Astrocyte (in vitro differentiated cells and primary cell): ENCODE data around the gene LARP6. TPM values are rescaled to one million over a fixed set of nuclear protein-coding genes. Genes with fewer than 3 reads are reported as not detected.

Source experiments
- DNase-seq: peaks from one replicate; pipeline ENCODE4 v3.0.0-alpha.2; 2010; ENCODE audit warnings: low read depth
- FAIRE-seq: peaks from 2 replicates; lab custom pipeline; 2011; peaks lifted over from hg19 to GRCh38; lab: Jason Lieb, UNC
- H2AFZ ChIP-seq: 2 replicates; pipeline ENCODE4 v1.6.0; 2012; ENCODE audit warnings: low read depth, low read length, inconsistent platforms
- H3K27ac ChIP-seq: 2 replicates; pipeline ENCODE4 v1.5.1; 2011; ENCODE audit warnings: low read depth, low read length, inconsistent platforms
- H3K27me3 ChIP-seq: 2 replicates; pipeline ENCODE4 v1.6.0; 2011; ENCODE audit warnings: low read length, inconsistent platforms; ENCODE audit not compliant: insufficient read depth
- H3K36me3 ChIP-seq: 2 replicates; pipeline ENCODE4 v1.5.1; 2011; ENCODE audit warnings: low read length, inconsistent platforms; ENCODE audit not compliant: insufficient read depth
- H3K4me1 ChIP-seq: 2 replicates; pipeline ENCODE4 v1.5.1; 2011; ENCODE audit warnings: low read length, inconsistent platforms; ENCODE audit not compliant: insufficient read depth
- H3K4me2 ChIP-seq: 2 replicates; pipeline ENCODE4 v1.6.0; 2012; ENCODE audit warnings: low read length, inconsistent platforms
- H3K4me3 ChIP-seq: 2 replicates; pipeline ENCODE4 v1.5.1; 2011; ENCODE audit warnings: low read depth, mild to moderate bottlenecking, low read length, inconsistent platforms; ENCODE audit not compliant: insufficient read depth
- H3K79me2 ChIP-seq: 2 replicates; pipeline ENCODE4 v1.6.0; 2012; ENCODE audit warnings: mild to moderate bottlenecking, low read length, inconsistent platforms; ENCODE audit not compliant: insufficient read depth
- H3K9ac ChIP-seq: 2 replicates; pipeline ENCODE4 v1.6.0; 2012; ENCODE audit warnings: mild to moderate bottlenecking, low read length, inconsistent platforms
- H3K9me3 ChIP-seq: 2 replicates; pipeline ENCODE4 v1.5.1; 2012; ENCODE audit warnings: low read depth, mild to moderate bottlenecking, low read length, inconsistent platforms; ENCODE audit not compliant: insufficient read depth
- H4K20me1 ChIP-seq: 2 replicates; pipeline ENCODE4 v1.6.0; 2012; ENCODE audit warnings: low read length, inconsistent platforms; ENCODE audit not compliant: insufficient read depth
- H3K27ac Mint-ChIP-seq: one replicate; pipeline ENCODE4 v1.8.0; 2021; ENCODE audit warnings: mild to moderate bottlenecking, mixed read lengths; ENCODE audit not compliant: unreplicated experiment
- H3K27me3 Mint-ChIP-seq: one replicate; pipeline ENCODE4 v1.8.0; 2021; ENCODE audit warnings: low read depth, mixed read lengths; ENCODE audit not compliant: unreplicated experiment
- H3K36me3 Mint-ChIP-seq: one replicate; pipeline ENCODE4 v1.8.0; 2021; ENCODE audit warnings: low read depth, mixed read lengths; ENCODE audit not compliant: unreplicated experiment
- H3K4me1 Mint-ChIP-seq: one replicate; pipeline ENCODE4 v1.8.0; 2021; ENCODE audit warnings: low read depth, mixed read lengths; ENCODE audit not compliant: unreplicated experiment
- H3K4me3 Mint-ChIP-seq: one replicate; pipeline ENCODE4 v1.8.0; 2021; ENCODE audit warnings: mild to moderate bottlenecking, moderate library complexity, mixed read lengths; ENCODE audit not compliant: unreplicated experiment
- H3K9me3 Mint-ChIP-seq: one replicate; pipeline ENCODE4 v1.8.0; 2021; ENCODE audit warnings: mild to moderate bottlenecking, mixed read lengths; ENCODE audit not compliant: unreplicated experiment
- CTCF ChIP-seq: IDR thresholded peaks from 2 replicates; pipeline ENCODE4 v1.5.1; 2011; ENCODE audit warnings: low read depth, mild to moderate bottlenecking, inconsistent platforms, low read length, moderate library complexity; ENCODE audit not compliant: insufficient read depth
- EZH2 ChIP-seq: IDR thresholded peaks from 2 replicates; pipeline ENCODE4 v1.6.1; 2012; ENCODE audit warnings: mild to moderate bottlenecking, low read length, inconsistent platforms; ENCODE audit not compliant: insufficient read depth
- total RNA-seq: library from RNA; stranded (reverse); gene quantifications from 2 replicates; pipeline ENCODE4 v1.2.1, GENCODE V29; 2021

Gene LARP6
- total RNA-seq, 1 donor from 2014 or later: 61.5 TPM

DNA sequence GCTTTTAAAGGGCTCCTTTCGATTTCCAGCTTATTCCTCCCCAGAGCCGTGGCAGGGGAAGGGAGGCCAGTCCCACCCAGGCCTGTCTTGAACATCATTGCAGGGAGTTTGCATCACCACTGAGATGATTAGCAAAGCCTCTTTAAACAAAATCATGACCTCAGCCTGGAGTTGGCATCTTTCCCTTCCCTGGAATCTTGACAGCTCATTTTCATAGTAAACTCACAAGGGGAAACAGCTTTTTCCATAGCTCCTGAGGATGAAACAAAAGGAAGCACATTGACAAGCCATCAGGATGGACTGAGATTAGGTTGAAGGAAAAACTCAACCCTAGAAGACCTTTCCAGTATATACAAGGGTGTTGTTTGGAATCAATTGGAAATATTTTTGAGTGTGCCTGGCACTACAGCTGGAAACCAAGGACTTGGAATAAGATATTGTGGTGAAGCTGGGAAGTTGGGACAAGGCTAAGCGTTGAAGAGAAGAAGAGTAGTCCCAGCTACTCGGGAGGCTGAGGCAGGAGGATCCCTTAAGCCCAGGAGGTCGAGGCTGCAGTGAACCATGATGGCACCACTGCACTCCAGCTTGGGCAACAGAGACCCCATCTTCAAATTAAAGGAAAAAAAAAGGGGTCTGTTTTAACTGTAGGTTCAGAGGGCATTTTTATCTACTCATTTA lies 3.1 kb upstream of the LARP6 start:
- Histone ChIP-seq H3K9ac (peak overlapping the region; percentile 68), H3K4me2 (peak overlapping the region; percentile 70), H3K4me1 (peaks cover 45% of the 10 kb centered on the region), H3K27me3 (no peaks in the 10 kb centered on the region), H3K4me3 (no peak overlapping the region), H3K9me3 (no peaks in the 10 kb centered on the region), H3K79me2 (peaks cover 16% of the 10 kb centered on the region), H2AFZ (no peak overlapping the region), H3K36me3 (no peaks in the 10 kb centered on the region), H3K27ac (peak overlapping the region; percentile 82), H4K20me1 (peaks cover 11% of the 10 kb centered on the region)
- Mint-ChIP-seq H3K4me3 (peak overlapping the region; percentile 55), H3K27ac (peak overlapping the region; percentile 99), H3K36me3 (peaks cover 4% of the 10 kb centered on the region), H3K4me1 (peaks cover 29% of the 10 kb centered on the region), H3K27me3 (no peaks in the 10 kb centered on the region), H3K9me3 (no peaks in the 10 kb centered on the region)
- FAIRE-seq (peak; percentile 96), DNase-seq (peak; percentile 97)
- TF ChIP-seq CTCF (no peak), EZH2 (no peak)

DNA sequence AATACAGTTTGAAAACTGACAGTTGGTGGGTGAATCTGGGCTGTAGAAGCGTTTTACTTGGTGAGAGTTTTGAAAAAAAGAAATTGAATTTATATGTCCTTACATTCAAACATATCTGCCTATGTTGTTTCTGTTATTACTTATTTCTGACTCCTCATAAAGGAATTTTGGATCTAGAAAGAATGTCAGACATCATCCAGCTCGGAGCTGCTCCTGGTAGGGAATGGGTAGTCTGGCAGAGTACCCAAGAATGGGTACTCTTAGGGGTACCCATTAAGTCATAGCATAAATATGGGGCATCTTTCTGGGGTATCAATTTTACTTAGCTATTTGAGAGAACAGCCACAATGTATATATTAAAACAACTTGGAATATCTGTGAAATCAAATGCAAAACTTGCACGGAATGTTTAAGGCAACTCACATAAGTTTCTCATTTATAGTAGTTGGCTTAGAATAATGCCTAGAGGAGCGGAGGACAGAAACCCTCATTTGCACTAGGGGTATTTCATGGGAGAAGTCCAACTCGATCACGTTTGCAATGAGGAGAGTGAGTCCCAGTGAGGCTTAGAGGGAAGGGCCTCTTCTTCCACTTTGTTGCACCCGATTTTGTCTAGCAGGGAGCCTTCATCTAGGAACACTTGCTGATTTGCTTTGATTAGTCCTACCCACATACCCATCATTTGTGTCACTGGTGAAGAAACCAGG lies 2.4 kb upstream of the LARP6 start:
- Histone ChIP-seq H3K4me2 (peak overlapping the region; percentile 70), H3K79me2 (peaks cover 23% of the 10 kb centered on the region), H3K9me3 (no peaks in the 10 kb centered on the region), H3K27me3 (no peaks in the 10 kb centered on the region), H3K4me1 (peaks cover 51% of the 10 kb centered on the region), H4K20me1 (peaks cover 18% of the 10 kb centered on the region), H3K9ac (peak overlapping the region; percentile 68), H3K36me3 (peaks cover 5% of the 10 kb centered on the region), H2AFZ (no peak overlapping the region), H3K4me3 (no peak overlapping the region), H3K27ac (peak overlapping the region; percentile 82)
- Mint-ChIP-seq H3K9me3 (no peaks in the 10 kb centered on the region), H3K27me3 (no peaks in the 10 kb centered on the region), H3K4me3 (peak overlapping the region; percentile 55), H3K27ac (peak overlapping the region; percentile 99), H3K36me3 (peaks cover 6% of the 10 kb centered on the region), H3K4me1 (peaks cover 35% of the 10 kb centered on the region)
- TF ChIP-seq CTCF (no peak), EZH2 (no peak)
- no peak for DNase-seq
- FAIRE-seq: no peak

DNA sequence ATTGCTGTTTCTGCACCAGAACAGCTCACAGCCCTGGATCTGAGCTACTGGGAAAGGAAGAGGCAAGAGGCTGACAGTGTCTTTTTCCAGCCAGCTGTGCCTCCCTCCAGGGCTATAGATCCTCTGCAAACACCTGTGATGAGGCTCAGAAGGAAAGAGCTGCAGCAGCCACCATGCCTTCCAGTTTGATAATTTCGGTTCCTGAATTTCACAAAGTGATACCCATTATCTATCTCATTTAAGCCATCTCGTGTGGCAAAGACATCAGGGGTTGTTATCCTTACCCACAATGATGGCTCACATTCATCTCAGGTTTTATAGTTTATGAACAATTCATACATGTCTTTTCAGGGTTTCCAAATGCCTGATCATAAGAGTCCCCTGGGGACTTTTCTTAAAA lies 1.8 kb upstream of the LARP6 start:
- no peaks in the 10 kb centered on the region for H3K9me3 ChIP-seq
- TF ChIP-seq CTCF (no peak), EZH2 (no peak)
- peak overlapping the region; percentile 99 for H3K27ac Mint-ChIP-seq
- H3K27ac ChIP-seq: peak overlapping the region; percentile 82
- H3K4me1 ChIP-seq: peaks cover 51% of the 10 kb centered on the region
- DNase-seq (no peak), FAIRE-seq (no peak)
- peaks cover 19% of the 10 kb centered on the region for H4K20me1 ChIP-seq
- no peaks in the 10 kb centered on the region for H3K9me3 Mint-ChIP-seq
- no peaks in the 10 kb centered on the region for H3K27me3 ChIP-seq
- H3K79me2 ChIP-seq: peaks cover 28% of the 10 kb centered on the region
- H3K4me3 ChIP-seq: no peak overlapping the region
- no peak overlapping the region for H2AFZ ChIP-seq
- H3K27me3 Mint-ChIP-seq: no peaks in the 10 kb centered on the region
- H3K4me1 Mint-ChIP-seq: peaks cover 38% of the 10 kb centered on the region
- peaks cover 9% of the 10 kb centered on the region for H3K36me3 Mint-ChIP-seq
- H3K9ac ChIP-seq: peak overlapping the region; percentile 68
- H3K4me3 Mint-ChIP-seq: peak overlapping the region; percentile 55
- H3K4me2 ChIP-seq: peak overlapping the region; percentile 70
- peaks cover 9% of the 10 kb centered on the region for H3K36me3 ChIP-seq
